ENCODE measurements around the gene FBXO21. TPM values are rescaled to one million over a fixed set of nuclear protein-coding genes. Genes with fewer than 3 reads are reported as not detected.
"Not testable (repeated sequence)": the region's sequence is repeated elsewhere in the genome, so short reads cannot be mapped to it uniquely, and the experiment has no call there.

FBXO21 gene
- total and polyA plus RNA-seq, 2 of the 4 experiments (the other 2 are of a cell fraction) = 43.6 to 56.6 TPM

- DNase-seq; intact Hi-C loops (cut with micrococcal nuclease); H3K14ac ChIP-seq (replicated peaks; ENCODE audit: low read depth, low read length); H3K23ac ChIP-seq (ENCODE audit: low read depth, low read length); H3K36me3 ChIP-seq (ENCODE audit: control insufficient read depth, insufficient read depth, low read length); H2BK20ac ChIP-seq (ENCODE audit: low read depth, low read length); H2AK9ac ChIP-seq (replicated peaks; ENCODE audit: low read depth, low read length, poor library complexity); H4K5ac ChIP-seq (ENCODE audit: low read depth, low read length); H3K4me3 ChIP-seq (ENCODE audit: insufficient read depth, low read depth, low read length); H2BK5ac ChIP-seq (ENCODE audit: low read depth, low read length, poor library complexity, severe bottlenecking); H2BK120ac ChIP-seq (ENCODE audit: low read depth, low read length); dilution Hi-C loops (cut with HindIII; ENCODE audit: low sequenced_read_pairs, unreplicated experiment); H2AFZ ChIP-seq (replicated peaks; ENCODE audit: low read length, poor library complexity); H3K79me1 ChIP-seq (ENCODE audit: low read depth in 1 of 2, low read length in 2 of 2); H3K9ac ChIP-seq (ENCODE audit: low read depth, low read length); H3K4ac ChIP-seq (ENCODE audit: low read depth, low read length); H4K91ac ChIP-seq (ENCODE audit: insufficient read depth, low read depth, low read length); H3K56ac ChIP-seq (ENCODE audit: extremely low read depth, insufficient read depth, low read length); H4K8ac ChIP-seq (ENCODE audit: low read depth in 2 of 2, low read length in 2 of 2); H3K4me1 ChIP-seq (ENCODE audit: control insufficient read depth, insufficient read depth, low read length); H3K18ac ChIP-seq (ENCODE audit: low read depth, low read length); H3K27me3 ChIP-seq (ENCODE audit: control insufficient read depth, insufficient read depth, low read length); ATAC-seq (ENCODE audit: low read depth); H3K9me1 ChIP-seq (ENCODE audit: insufficient read depth, low read length); H4K20me1 ChIP-seq (ENCODE audit: insufficient read depth, low read length); H3K9me3 ChIP-seq (ENCODE audit: control insufficient read depth, insufficient read depth, low read length); H3K27ac ChIP-seq (ENCODE audit: insufficient read depth, low read length); H2BK15ac ChIP-seq (ENCODE audit: low read depth, low read length); H3K4me2 ChIP-seq (ENCODE audit: low read depth, low read length); in situ Hi-C loops (cut with MboI; ENCODE audit: low sequenced_read_pairs); H2AK5ac ChIP-seq (ENCODE audit: low read depth, low read length); BruUV-seq (replicated peaks): not testable (repeated sequence)
- ChIA-PET CTCF (interaction anchor here (0.6 to 1.3 kb wide), 2 partner anchors 609 to 650 kb away, joined by 3 to 4 read pairs; no protein-coding TSS in a partner anchor), POLR2A (ENCODE audit: unreplicated experiment) (interaction anchor here (0.6 kb wide), 1 partner anchor 10 kb away, joined by 3 read pairs; no protein-coding TSS in a partner anchor)
- 60% methylated on average over 1 of the region's 8 CpGs; no CpG with 5 or more reads in 1 of the 2 experiments for WGBS, 2 experiments (ENCODE audit: extremely low coverage in 2 of 2, insufficient read length in 1 of 2)
These were observed 9.9 kb upstream of the FBXO21 start for GRCh38 chr12:117199956-117200744.

GRCh38 chr12:117196334-117196733 is 6.1 kb upstream of the FBXO21 start:
- H2BK20ac ChIP-seq (ENCODE audit: low read depth, low read length); H3K9ac ChIP-seq (ENCODE audit: low read depth, low read length); H3K23ac ChIP-seq (ENCODE audit: low read depth, low read length); H3K56ac ChIP-seq (ENCODE audit: extremely low read depth, insufficient read depth, low read length); ATAC-seq (ENCODE audit: low read depth); H4K5ac ChIP-seq (ENCODE audit: low read depth, low read length); H2BK15ac ChIP-seq (ENCODE audit: low read depth, low read length); H3K9me1 ChIP-seq (ENCODE audit: insufficient read depth, low read length); intact Hi-C loops (cut with micrococcal nuclease); H2AK9ac ChIP-seq (replicated peaks; ENCODE audit: low read depth, low read length, poor library complexity); H4K8ac ChIP-seq (ENCODE audit: low read depth in 2 of 2, low read length in 2 of 2); H2BK5ac ChIP-seq (ENCODE audit: low read depth, low read length, poor library complexity, severe bottlenecking); H2BK120ac ChIP-seq (ENCODE audit: low read depth, low read length); H3K4ac ChIP-seq (ENCODE audit: low read depth, low read length); H3K36me3 ChIP-seq (ENCODE audit: control insufficient read depth, insufficient read depth, low read length); H3K4me1 ChIP-seq (ENCODE audit: control insufficient read depth, insufficient read depth, low read length); POLR2A ChIA-PET (ENCODE audit: unreplicated experiment); dilution Hi-C loops (cut with HindIII; ENCODE audit: low sequenced_read_pairs, unreplicated experiment); H2AFZ ChIP-seq (replicated peaks; ENCODE audit: low read length, poor library complexity); H3K4me2 ChIP-seq (ENCODE audit: low read depth, low read length); H3K14ac ChIP-seq (replicated peaks; ENCODE audit: low read depth, low read length); H3K79me1 ChIP-seq (ENCODE audit: low read depth in 1 of 2, low read length in 2 of 2); H3K27me3 ChIP-seq (ENCODE audit: control insufficient read depth, insufficient read depth, low read length); H3K4me3 ChIP-seq (ENCODE audit: insufficient read depth, low read depth, low read length); H4K91ac ChIP-seq (ENCODE audit: insufficient read depth, low read depth, low read length); DNase-seq; H3K18ac ChIP-seq (ENCODE audit: low read depth, low read length); H3K27ac ChIP-seq (ENCODE audit: insufficient read depth, low read length); H3K9me3 ChIP-seq (ENCODE audit: control insufficient read depth, insufficient read depth, low read length); BruUV-seq (replicated peaks); in situ Hi-C loops (cut with MboI; ENCODE audit: low sequenced_read_pairs); H2AK5ac ChIP-seq (ENCODE audit: low read depth, low read length); H4K20me1 ChIP-seq (ENCODE audit: insufficient read depth, low read length): not testable (repeated sequence)
- 77% methylated on average over 5 of the region's 6 CpGs; no CpG with 5 or more reads in 1 of the 2 experiments for WGBS, 2 experiments (ENCODE audit: extremely low coverage in 2 of 2, insufficient read length in 1 of 2)
- CTCF ChIA-PET = interaction anchor here (0.9 kb wide), 1 partner anchor 40 kb away, joined by 4 read pairs; no protein-coding TSS in a partner anchor
